Adipose tissue (tissue), 3 donors: ENCODE data around the gene MTCP1. TPM values are rescaled to one million over a fixed set of nuclear protein-coding genes. Genes with fewer than 3 reads are reported as not detected.

Source experiments
- H3K27ac ChIP-seq: one replicate; pipeline ENCODE4 v1.5.1; 2013; ENCODE audit warnings: low read depth, low read length
- WGBS, 3 donors: extraction: QIAGEN DNeasy Blood & Tissue Kit; methylation state at CpG; one replicate each; pipeline ENCODE4 v1.1.7; 2013; 5-methylcytosine and 5-hydroxymethylcytosine counted together
- polyA plus RNA-seq, 3 donors: library from polyadenylated mRNA; stranded (reverse); fragments of 200-250 nt; gene quantifications; one replicate each; pipeline ENCODE4 v1.2.3, GENCODE V29; 2013
- donor health status: healthy with polysubstance abuse.
- donor health status: Bipolar disorder and iron deficiency.
- donor health status: healthy.

MTCP1 gene, protein sequence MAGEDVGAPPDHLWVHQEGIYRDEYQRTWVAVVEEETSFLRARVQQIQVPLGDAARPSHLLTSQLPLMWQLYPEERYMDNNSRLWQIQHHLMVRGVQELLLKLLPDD
- polyA plus RNA-seq = 10 to 100 TPM; 10.1 to 31.0 (median 11.0) TPM

DNA sequence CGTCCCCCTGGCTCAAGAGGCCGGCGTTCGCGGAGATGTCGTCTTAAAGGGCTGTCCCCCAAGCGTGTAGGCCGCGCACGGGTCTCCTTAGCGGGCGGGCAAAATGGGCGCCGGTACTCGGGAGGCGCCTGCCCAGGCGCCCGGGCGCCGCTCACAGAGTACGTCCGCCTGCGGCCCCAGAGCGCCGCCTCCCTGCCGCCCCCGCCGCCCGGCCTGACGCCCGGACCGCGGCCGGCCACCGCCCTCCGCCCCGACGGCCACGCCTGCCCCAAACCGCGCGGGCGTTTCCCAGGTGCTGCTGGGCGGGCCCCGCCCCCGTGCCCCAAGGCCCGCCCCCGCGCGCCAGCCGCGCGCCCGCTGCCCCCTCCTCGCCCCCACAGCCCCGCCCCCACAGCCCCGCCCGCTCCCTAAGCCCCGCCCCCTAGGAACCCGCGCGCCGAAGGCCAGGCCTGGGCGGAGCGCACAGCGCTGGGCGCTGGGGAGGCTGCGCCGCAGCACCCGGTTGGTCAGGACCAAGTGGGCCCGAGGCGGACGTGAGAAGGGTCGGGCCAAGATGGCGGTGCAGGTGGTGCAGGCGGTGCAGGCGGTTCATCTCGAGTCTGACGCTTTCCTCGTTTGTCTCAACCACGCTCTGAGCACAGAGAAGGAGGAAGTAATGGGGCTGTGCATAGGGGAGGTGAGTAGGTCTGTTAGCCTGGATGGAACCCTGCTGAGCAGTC, at the start of gene MTCP1, which contains the start of the genes BRCC3 and CMC4:
TSS of gene MTCP1 (minus strand) at position 162 of the 719 bp plus-strand sequence. CDS start 5,126 bp downstream, outside the sequence.
TSS of gene BRCC3 (plus strand) at position 534 of the 719 bp plus-strand sequence. CDS start at position 554, 20 bp downstream.
TSS of gene CMC4 (minus strand) at position 162 of the 719 bp plus-strand sequence. CDS start 7,113 bp downstream, outside the sequence.
- 0 to 34% (median 1%) methylated on average over 8 to 61 of the region's 81 CpGs for WGBS, 3 donors
- no peak within 1 kb of the TSS for H3K27ac ChIP-seq

DNA sequence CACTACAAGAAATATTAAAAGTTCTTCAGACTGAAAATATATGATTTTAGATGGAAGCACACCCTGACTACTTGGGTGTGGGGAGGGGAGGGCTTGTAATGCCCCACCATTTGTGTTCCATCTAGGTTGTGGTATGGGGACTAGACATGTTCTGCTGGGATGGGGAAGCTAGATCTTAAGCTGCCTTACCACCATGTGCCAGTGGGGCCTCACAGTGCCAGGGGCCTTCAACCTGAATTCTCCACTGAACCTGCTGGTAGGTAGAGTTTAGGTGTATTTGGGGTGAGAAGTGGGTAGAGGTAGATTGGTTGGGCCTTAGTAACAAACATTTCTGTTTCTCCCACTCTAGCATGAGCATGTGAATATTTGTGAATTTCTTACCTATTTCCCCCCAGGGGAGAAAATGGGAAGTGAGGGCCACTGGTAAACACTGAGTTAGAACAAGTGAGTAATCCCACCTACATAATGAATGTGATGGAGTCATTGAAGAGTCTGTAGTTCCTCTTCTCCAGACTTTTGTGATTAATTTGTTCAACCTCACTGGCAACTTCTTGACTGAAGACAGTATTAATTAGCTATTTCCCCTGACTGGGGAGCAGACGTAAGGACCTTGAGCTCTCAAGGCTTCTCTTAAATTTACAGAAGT, 44.4 kb upstream of the MTCP1 start:
- H3K27ac ChIP-seq = no peak overlapping the region
- 86 to 100% (median 94%) methylated on average over 1 of the region's 1 CpG for WGBS, 3 donors

DNA sequence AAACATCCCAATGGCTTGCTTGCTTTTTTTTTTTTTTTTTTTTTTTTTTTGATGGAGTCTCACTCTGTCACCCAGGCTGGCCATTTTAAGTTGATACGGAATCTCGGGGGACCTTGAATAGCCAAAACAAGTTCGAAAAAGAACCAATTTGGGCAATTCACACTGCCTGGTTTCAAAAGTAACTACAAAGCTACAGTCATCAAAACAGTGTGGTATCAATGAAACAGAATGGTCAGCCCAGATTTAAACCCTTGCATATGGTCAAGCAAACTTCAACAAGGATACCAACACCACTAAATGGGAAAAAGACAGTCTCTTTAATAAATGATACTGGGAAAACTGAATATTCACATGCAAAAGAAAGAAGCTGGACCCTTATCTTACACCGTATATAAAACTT, 42.2 kb upstream of the MTCP1 start:
- H3K27ac ChIP-seq = no peak overlapping the region
- WGBS, 3 donors = 84 to 97% (median 96%) methylated on average over 4 of the region's 4 CpGs

DNA sequence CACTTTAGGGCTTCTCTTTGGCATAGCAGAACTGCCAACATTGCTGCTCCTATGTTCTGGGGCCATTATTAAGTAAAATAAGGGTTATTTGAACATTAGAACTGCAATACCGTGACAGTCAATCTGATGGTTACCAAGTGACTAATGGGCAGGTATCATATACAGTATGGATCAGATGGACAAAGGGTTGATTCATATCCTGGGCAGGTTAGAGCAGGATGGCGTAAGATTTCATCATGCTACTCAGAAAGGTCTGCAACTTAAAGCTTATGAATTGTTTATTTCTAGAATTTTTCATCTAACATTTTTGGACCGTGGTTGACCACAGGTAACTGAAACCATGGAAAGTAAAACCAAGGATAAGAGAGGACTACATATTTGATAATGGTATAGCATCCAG, 41.2 kb upstream of the MTCP1 start:
- H3K27ac ChIP-seq = no peak overlapping the region
- WGBS, 3 donors = 81 to 100% (median 90%) methylated on average over 3 of the region's 3 CpGs

DNA sequence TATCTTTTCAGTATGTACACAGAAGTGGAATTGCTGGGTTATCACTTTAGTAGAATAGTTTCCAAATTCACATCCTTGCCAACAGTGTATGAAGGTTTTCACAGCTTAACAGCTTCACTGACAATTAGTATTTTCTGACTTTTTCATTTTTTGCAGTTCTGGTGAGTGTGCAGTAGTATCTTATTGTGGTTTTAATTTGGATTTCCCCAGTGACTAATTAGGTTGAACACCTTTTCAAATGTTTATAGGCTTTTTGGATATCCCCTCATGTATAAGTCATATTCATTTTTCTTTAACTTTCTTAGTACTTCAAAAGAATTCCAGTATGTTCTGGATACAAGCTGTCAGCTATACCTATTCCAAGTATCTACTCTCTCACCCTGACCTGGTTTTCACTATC, 37.5 kb upstream of the MTCP1 start:
- H3K27ac ChIP-seq = no peak overlapping the region

DNA sequence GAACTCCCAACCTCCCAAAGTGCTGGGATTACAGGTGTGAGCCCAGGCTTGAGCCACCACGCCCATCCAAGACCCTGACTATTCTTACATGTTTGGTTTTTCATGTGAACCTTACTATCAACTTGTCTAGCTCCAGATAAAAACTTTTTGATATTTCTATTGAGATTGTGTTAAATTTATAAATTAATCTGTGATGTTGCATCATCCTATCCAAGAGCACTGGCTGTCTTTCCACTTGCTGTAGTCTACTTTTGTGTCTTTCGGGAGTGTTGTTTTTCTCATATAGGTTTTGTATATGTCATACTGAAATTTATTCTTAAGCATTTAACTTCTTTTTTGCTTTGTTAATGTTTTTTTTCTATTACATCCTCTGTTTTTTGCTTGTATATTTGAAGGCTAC, 35.0 kb upstream of the MTCP1 start:
- 84 to 100% (median 94%) methylated on average over 2 of the region's 2 CpGs for whole genome bisulfite sequencing, 3 donors
- no peak overlapping the region for H3K27ac ChIP-seq

DNA sequence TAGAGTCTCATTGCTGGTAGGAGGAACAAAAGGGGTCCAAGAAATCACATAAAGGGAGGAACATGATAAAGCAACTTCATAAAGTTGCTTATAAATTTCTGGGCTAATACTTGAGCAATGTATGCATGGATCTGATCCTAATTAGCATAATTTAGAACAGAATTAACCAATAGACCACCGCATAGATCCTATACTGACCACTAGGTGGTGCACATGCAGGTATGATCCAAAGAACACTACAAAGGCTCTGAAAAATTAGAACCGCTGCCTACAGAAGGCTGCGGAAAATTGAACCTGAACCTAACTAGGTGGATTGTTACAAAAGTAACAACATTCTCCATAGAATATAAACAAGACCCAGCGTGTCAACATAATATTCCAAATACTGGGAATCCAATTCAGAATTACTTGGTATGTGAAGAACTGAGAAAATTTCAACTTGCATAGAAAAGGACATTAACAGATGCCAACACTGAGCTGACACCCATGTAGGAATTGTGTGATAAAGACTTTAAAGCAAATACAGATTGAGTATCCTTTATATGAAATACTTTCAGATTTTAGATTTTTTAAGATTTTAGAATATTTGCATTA, 23.6 kb upstream of the MTCP1 start:
- H3K27ac ChIP-seq = no peak overlapping the region
- WGBS, 3 donors = 21 to 54% (median 39%) methylated on average over 4 of the region's 4 CpGs

DNA sequence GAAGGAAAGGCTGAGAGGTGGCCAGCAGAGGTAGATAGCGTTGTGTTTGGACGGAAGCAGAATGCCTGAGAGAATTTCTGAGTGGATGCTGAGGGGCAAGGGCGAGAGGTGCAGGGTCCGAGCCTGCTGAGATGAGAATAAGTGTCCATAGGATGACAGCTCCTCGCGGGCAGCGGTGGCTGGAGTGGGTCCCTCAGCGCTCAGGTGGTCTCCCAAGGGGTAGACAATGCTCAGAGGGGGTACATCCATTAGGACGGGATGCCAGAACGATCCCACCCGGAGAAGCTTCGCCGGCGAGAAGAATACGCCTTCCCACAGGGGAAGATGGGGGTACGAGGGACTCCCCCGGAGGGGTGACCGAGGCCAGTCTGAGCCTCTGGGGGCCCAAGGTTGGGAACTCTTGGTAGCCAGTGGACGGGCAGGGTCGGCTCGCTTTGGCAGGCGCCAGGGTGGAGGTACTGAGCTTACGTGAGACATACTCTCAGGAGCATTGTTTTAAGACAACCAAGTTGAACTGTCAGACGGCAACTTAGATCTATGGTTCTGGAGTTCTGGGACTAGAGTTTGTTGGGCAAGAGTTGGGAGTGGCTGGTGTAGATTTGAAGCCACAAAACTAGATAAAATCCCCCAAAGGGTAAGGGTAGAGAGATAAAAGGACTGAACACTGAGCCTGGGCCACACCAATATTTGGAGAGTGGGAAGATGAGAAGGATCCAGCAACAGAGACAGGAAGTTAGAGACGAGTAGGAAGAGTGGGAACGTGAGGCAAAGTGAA, 16.2 kb upstream of the MTCP1 start:
- H3K27ac ChIP-seq = no peak overlapping the region
- 86 to 95% (median 95%) methylated on average over 26 of the region's 26 CpGs for WGBS, 3 donors

DNA sequence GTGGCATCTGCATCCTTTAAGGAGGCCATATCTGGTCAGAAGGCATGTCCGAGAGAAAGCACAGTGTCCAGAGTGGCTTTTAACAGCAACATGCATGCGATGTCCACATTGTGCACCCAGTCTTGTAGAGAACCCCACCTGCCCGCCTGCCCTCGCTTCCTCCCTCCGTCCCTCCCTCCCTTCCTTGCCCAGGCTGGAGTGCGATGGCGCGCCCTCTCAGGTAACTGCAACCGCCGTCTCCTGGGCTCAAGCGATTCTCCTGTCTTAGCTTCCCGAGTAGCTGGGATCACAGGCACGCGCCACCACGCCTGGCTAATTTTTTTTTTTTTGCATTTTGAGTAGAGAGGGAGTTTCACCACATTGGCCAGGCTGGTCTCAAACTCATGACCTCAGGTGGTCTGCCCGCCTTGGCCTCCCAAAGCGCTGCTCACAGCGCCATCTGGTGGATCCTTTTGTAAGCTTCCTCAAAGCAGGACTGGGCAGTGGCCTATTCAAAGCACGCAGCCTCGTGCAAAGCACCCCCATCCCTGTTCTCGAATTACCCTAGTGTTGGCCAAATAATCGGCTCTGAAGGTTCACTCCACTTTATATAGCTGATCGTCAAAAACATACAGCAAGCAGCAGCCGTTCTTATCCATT, 15.4 kb upstream of the MTCP1 start:
- WGBS, 3 donors = 73 to 86% (median 77%) methylated on average over 21 to 24 of the region's 24 CpGs
- no peak overlapping the region for H3K27ac ChIP-seq

DNA sequence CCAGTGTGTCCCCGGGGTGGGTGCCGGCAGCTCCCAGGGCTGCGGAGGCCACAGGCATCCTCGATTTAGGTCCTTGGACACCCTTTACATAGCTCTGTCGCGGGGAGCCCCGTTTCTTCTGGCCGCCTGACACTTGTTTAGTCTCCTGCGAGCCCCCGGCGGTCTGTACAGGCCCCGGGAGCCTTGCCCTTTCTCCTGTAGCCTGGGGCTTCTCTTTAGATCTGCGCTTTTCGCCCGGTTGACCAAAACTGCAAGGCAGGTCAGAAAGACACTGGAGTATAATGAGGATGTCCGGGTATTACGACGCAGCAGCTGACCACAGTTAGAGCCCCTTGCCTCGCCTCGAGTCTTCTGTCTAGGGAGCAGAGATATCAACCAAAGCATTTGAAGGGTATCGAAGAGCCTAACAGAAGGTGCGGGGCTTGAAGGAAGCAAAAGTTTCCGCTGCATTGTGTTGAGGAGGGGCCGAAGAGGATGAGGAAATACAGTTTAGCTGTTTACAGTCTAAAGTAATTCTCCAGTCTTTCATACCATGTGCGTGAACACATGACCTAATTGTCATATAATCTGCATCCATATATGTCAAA, 851 bp upstream of the MTCP1 start:
- no peak overlapping the region for H3K27ac ChIP-seq
- 0 to 37% (median 1%) methylated on average over 25 of the region's 25 CpGs for WGBS, 3 donors

DNA sequence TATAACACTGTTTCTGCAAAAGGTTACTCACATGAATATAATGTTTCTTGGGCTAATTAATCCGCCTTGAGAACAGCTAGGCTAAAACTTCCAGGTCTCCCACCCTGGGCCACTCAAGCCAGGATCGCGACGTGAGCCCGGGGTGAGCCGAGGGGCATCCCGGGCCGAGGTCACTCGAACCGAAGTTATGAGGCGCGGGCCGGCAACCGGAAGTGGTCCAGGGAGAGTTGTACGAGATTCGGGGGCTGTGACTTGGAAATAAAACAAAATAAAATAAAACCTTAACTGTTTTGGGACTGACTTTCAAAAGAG, 317 bp downstream of the MTCP1 start:
- 0 to 39% (median 0%) methylated on average over 16 of the region's 16 CpGs for WGBS, 3 donors
- H3K27ac ChIP-seq = no peak overlapping the region

DNA sequence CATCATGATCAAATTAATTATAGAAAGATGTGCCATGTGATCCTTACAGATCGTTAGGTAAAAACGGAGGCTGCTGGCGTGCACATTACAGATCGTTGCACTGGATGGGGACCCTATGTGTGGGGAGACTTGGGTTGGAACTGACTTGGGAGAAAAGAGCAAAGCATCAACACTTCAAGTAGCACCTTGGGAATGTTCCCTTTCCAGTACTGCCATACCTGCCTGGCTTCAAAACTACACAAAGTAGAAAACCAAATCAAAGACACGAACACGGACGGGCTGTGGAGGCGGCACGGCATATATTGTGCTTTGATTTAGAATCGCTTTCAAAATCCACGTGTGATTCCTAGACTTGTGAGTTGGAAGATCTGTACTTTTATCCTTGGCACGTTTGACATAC, 898 bp downstream of the MTCP1 start:
- WGBS, 3 donors = 2 to 33% (median 5%) methylated on average over 12 of the region's 12 CpGs
- H3K27ac ChIP-seq = no peak overlapping the region

DNA sequence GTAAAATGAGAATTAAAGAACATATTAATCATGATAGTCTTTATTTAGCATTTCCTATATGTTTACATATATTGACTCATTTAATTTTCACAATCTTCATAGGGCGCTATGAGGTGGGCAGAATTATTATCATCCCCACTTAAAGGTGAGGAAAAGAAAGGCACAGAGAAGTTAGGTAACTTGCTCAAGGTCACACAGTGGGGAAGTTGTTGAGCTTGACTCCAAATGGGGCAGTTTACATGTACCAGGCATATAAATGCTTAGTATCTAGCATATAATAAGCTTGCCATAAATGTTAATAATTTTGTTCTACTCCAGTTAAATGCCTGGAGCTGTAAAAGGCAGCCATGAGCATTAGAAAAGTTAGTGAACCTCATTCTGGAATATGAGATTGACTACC, 1.5 kb downstream of the MTCP1 start:
- no peak overlapping the region for H3K27ac ChIP-seq
- WGBS, 3 donors = 70 to 97% (median 78%) methylated on average over 1 of the region's 1 CpG

DNA sequence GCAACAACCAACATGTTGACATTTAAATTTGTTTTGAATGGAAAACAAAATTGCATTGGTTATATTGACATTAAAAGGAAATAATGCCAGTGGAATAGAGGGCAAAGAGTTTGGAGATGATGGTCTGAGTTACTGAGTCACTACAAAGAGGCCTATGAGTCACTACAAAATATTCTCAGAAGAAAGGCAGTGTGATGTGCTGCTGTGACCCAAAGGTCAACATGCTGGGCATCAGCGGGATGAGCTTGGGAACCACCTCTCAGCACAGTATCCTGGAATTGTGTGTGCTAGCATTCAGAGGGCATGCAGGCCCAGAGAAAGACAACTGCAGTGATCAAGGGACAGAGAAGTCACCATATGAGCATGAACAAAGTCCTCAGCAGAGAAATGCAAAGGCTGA, 2.8 kb downstream of the MTCP1 start:
- WGBS, 3 donors = 63 to 82% (median 73%) methylated on average over 1 of the region's 1 CpG
- no peak overlapping the region for H3K27ac ChIP-seq

DNA sequence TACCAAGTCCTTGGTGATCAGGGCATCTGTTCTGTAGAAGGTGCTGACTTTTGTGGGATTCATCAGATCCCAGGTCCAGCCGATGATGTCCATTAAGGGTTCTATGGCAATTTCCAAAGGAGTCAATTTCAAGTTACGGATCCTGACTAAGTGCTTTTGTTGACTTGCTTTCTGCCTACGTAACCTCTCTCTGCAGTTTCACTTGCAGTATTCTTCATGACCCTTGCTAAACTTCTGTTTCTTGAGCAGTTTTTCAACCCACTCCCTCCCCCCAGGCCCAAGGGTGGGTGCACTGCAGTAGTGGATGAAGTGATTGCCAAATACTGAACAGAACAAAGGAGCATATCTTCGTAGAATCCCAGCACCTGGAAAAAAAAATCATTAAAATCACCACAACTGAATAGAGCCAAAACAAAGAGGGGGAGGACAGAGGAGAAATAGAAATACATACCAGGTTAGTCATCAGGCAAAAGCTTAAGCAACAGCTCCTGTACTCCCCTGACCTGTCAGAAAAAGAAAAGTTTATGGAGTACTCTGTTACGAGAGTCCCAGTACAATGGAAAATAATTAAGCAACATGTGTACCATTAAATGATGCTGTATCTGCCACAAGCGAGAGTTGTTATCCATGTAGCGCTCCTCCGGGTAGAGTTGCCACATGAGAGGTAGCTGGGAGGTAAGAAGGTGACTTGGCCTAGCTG, 5.8 kb downstream of the MTCP1 start:
- H3K27ac ChIP-seq = no peak overlapping the region
- 73 to 84% (median 82%) methylated on average over 8 of the region's 8 CpGs for WGBS, 3 donors

DNA sequence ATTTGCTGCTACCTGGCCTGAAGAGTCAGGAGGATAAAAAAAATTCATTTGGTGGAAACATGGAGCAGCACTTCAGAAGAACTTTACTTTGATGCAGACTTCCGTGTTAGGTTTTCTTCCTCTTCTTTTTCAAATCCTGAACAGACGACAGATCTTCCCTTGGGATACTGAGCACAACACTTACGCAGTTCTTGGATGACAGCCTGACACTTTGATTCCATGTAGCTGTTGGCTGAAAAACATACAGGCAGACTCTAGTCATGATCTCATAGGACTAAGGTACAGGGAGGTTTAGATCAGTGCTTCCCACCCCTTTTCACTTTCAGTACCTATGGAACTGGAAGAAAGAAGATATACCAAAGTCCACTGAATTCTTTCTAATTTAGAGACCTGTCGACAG, 9.2 kb downstream of the MTCP1 start:
- WGBS, 3 donors = 64 to 83% (median 74%) methylated on average over 4 of the region's 4 CpGs
- H3K27ac ChIP-seq = no peak overlapping the region
